ENCODE data around the gene PALS1.
"Not testable (repeated sequence)": the region's sequence is repeated elsewhere in the genome, so short reads cannot be mapped to it uniquely, and the experiment has no call there.

PALS1 gene

DNA sequence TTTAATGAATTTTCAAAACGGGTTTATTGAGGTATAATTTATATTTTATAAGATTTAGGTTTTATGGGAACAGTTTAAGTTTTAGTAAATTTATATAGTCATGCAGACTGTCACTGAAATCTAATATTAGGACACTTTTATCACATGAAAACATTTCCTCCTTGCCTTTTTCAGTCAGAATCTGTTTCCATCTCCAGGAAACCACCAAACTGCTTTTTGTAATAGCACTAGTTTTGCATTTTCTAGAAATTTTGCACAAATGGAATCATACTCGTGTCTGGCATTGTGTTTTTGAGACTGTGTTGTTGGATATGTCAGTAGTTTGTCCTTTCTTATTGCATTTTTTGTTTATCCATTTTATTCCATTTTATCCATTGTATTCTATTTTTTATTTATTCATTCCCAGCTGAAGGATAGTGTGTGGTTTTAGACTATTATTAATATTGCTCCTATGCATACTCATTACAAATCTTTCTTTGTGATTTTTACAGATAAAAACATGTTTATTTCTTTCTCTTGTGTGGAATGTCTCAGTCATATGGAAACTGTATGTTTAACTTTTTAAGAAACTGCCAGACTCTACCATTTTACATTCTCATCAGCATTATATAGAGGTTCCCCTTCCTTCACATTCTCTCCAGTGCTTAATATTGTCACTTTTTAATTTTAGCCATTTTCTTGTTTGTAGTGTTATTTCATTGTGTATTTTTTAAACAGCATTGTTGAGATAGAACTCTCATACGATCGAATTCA, 26.5 kb downstream of the PALS1 start:
- TF ChIP-seq, protein P1, sequence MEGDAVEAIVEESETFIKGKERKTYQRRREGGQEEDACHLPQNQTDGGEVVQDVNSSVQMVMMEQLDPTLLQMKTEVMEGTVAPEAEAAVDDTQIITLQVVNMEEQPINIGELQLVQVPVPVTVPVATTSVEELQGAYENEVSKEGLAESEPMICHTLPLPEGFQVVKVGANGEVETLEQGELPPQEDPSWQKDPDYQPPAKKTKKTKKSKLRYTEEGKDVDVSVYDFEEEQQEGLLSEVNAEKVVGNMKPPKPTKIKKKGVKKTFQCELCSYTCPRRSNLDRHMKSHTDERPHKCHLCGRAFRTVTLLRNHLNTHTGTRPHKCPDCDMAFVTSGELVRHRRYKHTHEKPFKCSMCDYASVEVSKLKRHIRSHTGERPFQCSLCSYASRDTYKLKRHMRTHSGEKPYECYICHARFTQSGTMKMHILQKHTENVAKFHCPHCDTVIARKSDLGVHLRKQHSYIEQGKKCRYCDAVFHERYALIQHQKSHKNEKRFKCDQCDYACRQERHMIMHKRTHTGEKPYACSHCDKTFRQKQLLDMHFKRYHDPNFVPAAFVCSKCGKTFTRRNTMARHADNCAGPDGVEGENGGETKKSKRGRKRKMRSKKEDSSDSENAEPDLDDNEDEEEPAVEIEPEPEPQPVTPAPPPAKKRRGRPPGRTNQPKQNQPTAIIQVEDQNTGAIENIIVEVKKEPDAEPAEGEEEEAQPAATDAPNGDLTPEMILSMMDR (IDR thresholded peaks at IDR 0.05; ENCODE audit: low read depth, low read length, missing control alignments) = no peak
- H3K4me3 ChIP-seq (replicated peaks; ENCODE audit: low read depth, low read length) = no peak overlapping the region
- DNase-seq (ENCODE audit: extremely low read depth, low read depth) = no peak

DNA sequence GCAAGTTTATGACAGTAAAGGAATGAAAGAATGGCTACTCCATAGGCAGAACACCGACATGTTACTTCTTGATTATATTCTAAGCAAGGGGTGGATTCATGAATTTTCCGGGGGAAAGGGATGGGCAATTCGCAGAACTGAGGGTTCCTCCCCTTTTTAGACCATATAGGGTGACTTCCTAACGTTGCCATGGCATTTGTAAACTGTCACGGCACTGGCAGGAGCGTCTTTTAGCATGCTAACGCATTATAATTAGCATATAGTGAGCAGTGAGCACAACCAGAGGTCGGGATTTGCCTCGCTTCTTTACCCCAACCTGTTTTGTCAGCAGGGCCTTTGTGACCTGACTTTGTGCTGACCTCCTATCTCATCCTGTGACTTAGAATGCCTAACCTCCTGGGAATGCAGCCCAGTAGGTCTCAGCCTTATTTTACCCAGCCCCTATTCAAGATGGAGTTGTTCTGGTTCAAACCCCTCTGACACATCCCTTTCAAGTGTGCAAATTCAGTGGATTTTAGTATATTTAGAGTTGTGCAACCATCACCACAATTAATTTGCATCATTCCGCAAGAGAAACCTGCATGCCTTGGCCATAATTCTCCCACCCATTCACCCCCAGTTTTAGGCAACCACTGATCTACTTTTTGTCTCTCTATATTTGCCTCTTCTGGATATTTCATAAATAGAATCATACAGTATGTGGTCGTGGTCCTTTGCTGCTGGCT, 27.4 kb downstream of the PALS1 start:
- no peak for DNase-seq (ENCODE audit: extremely low read depth, low read depth)
- H3K4me3 ChIP-seq (replicated peaks; ENCODE audit: low read depth, low read length) = no peak overlapping the region
- TF ChIP-seq, protein P1 (IDR thresholded peaks at IDR 0.05; ENCODE audit: low read depth, low read length, missing control alignments) = no peak

DNA sequence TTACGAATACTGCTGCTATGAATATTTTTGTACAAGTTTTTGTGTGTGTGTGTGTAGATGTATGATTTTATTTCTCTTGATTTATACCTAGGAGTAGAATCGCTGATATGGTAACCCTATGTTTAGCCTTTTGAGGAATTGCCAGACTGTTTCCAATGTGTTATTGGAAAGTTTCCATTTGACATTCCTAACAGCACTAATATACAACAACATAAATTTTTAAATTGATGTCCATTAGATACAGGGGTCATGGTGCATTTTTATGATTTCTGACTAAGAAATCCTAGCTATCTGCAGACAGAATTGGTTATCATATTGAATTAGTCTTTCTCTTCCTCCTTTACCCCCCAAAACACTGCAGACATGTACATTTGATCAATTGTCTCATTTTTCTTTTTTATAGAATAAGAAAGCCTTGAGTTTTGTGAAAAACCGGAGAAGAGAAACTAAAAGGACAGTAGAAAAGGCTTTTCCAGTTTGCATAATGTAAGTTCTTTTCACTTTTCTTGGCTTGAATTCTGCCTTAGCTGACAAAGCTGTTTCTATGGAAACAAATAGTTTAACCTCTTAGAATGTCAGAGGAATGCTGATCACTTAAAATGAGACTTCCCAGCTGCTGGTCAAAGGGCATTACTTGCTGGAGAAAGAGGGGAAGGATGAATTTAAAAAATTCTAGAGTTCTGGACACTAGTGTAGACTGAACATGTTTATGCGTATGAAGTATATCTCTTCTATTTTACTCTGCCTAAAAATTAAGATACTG, 28.2 kb downstream of the PALS1 start:
- TF ChIP-seq, protein P1 (IDR thresholded peaks at IDR 0.05; ENCODE audit: low read depth, low read length, missing control alignments) = no peak
- DNase-seq (ENCODE audit: extremely low read depth, low read depth) = no peak
- H3K4me3 ChIP-seq (replicated peaks; ENCODE audit: low read depth, low read length) = no peak overlapping the region

DNA sequence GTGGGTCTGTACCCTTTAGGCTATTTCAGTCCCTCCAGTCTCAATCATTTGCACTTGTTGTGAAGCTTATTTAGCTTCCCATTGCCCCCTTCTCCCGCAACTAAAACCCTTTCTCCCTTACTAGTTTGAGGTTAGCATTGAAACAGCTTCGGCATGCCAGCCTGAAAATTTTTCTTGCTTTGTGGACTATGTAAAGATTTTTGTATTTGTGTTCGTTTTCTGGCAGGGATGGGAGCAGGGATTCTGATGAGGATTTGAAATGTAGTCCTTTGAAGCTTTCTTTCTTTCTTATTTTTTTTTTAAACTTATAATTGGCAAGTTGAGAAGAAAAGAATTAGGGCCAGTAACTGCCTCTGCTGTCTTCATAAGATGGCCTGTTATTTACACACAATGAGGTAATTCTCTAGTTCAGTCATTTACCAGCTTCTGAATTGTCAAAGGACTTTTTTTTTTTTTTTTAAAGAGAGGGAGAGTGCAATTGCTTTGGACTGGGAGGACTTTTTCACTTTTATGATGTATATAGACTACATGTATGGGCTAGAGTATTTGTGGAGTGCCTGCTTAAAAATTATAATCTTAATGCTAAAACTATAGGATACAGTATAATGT, 29.0 kb downstream of the PALS1 start:
- TF ChIP-seq, protein P1 (IDR thresholded peaks at IDR 0.05; ENCODE audit: low read depth, low read length, missing control alignments) = no peak
- no peak overlapping the region for H3K4me3 ChIP-seq (replicated peaks; ENCODE audit: low read depth, low read length)
- no peak for DNase-seq (ENCODE audit: extremely low read depth, low read depth)

DNA sequence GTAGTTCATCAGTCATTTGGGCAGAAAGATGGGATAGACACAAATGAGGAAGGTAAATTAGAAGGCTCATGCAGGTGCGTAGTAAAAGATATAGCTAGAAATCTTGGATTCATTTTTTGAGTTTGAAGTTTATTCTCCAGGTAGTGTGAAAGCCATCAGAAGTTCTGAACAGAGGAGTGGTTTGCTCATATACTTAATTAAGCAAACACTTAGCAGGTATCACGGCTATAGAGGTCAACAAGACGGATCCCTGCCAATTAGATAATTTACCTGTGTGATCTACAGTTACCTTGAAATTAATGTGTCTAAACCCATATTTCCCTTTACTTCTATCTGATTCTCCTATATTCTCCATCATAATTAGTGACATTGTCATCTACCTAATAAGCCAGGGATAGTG, 29.7 kb downstream of the PALS1 start:
- no peak for DNase-seq (ENCODE audit: extremely low read depth, low read depth)
- TF ChIP-seq, protein P1 (IDR thresholded peaks at IDR 0.05; ENCODE audit: low read depth, low read length, missing control alignments) = no peak
- H3K4me3 ChIP-seq (replicated peaks; ENCODE audit: low read depth, low read length) = no peak overlapping the region

DNA sequence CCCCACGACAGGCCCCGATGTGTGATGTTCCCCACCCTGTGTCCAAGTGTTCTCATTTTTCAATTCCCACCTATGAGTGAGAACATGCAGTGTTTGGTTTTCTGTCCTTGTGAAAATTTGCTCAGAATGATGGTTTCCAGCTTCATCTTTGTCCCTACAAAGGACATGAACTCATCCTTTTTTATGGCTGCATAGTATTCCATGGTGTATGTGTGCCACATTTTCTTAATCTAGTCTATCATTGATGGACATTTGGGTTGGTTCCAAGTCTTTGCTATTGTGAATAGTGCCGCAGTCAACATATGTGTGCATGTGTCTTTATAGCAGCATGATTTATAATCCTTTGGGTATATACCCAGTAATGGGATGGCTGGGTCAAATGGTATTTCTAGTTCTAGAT, 32.0 kb downstream of the PALS1 start:
- not testable (repeated sequence) for H3K4me3 ChIP-seq (replicated peaks; ENCODE audit: low read depth, low read length); DNase-seq (ENCODE audit: extremely low read depth, low read depth)
